ENCODE data around the gene MVP. TPM values are rescaled to one million over a fixed set of nuclear protein-coding genes. Genes with fewer than 3 reads are reported as not detected.

MVP gene
- total and polyA plus RNA-seq, 10 donors: 72.3 to 200 (median 152) TPM

DNA sequence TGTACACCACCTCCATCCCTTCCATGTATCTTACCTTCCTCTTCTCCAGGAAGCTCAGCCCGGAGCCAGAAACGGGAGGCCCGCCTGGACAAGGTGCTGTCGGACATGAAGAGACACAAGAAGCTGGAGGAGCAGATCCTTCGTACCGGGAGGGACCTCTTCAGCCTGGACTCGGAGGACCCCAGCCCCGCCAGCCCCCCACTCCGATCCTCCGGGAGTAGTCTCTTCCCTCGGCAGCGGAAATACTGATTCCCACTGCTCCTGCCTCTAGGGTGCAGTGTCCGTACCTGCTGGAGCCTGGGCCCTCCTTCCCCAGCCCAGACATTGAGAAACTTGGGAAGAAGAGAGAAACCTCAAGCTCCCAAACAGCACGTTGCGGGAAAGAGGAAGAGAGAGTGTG is 756 bp upstream of the MVP start:
- Histone ChIP-seq H3K27me3 (replicated peaks in 1 of 7) (no peaks in the 10 kb centered on the region), H3K9me3 (no peaks in the 10 kb centered on the region), H3K36me3 (peaks cover 0 to 34% (median 13%) of the 10 kb centered on the region in 6 donors), H3K27ac (peak overlapping the region in 6 of 8 donors; percentile 87 to 95 (median 90)), H3K4me3 (peak overlapping the region in 4 of 8 donors; percentile 84 to 93 (median 86)), H3K4me1 (peaks cover 50 to 93% (median 86%) of the 10 kb centered on the region in 6 donors)
- no peak for DNase-seq
- intact Hi-C loops (cut with DNase I; ENCODE audit: low total_unique reads): no loop called here
- 79 to 89% (median 83%) methylated on average over 15 of the region's 15 CpGs for WGBS, 5 donors
- TF ChIP-seq POLR2AphosphoS5 (IDR thresholded peaks at IDR 0.05): no peak
- no peak for TF ChIP-seq POLR2A (IDR thresholded peaks at IDR 0.05)
- TF ChIP-seq, protein P1, sequence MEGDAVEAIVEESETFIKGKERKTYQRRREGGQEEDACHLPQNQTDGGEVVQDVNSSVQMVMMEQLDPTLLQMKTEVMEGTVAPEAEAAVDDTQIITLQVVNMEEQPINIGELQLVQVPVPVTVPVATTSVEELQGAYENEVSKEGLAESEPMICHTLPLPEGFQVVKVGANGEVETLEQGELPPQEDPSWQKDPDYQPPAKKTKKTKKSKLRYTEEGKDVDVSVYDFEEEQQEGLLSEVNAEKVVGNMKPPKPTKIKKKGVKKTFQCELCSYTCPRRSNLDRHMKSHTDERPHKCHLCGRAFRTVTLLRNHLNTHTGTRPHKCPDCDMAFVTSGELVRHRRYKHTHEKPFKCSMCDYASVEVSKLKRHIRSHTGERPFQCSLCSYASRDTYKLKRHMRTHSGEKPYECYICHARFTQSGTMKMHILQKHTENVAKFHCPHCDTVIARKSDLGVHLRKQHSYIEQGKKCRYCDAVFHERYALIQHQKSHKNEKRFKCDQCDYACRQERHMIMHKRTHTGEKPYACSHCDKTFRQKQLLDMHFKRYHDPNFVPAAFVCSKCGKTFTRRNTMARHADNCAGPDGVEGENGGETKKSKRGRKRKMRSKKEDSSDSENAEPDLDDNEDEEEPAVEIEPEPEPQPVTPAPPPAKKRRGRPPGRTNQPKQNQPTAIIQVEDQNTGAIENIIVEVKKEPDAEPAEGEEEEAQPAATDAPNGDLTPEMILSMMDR (IDR thresholded peaks at IDR 0.05 in 8 of 11, conservative IDR thresholded peaks at IDR 0.05 in 3 of 11): no peak

DNA sequence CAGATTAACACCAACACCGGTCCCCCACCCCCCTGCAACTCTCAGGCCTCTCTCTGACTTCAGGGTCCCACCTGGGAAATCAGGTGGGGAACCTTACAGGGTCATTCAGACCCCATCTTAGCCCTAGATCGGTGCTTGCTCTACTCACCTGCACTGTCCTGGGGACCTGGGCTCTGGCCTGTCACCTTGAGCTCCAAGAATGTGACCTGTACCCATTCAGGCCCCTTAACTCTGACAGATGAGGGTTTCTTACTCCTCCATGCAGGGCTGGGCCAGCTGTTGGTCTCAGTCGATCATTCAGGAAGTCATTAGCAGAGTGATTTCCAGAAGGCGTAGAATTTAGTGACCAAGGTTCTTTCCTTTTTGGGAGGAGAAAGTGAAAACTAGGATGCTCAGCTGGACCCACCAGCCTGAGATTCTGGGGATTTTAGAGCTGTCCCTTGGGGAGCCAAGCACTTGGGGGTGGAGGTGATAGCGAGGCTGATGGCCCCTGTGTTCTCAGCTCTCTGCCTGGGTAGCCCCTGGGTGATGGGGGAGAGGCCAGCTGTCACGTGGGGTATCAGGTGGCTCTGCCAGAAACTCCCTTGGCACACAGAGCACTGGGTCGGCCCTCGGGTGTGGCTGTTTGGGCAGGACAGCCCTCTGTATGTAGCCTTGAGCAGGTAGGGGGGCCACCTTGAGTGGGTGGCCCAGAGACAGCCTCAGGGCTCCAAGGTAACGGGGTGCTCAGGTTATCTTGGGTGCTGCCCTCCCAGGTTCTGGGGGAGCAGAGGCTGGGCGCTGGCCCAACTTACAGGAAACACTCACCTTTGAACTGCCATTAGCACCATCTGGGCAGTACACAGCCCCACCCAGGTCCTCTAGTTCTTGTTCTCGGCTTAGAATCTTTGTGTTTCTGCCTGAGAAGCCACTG is 724 bp downstream of the MVP start:
- Histone ChIP-seq H3K9me3 (no peaks in the 10 kb centered on the region), H3K4me1 (peaks cover 57 to 95% (median 88%) of the 10 kb centered on the region in 6 donors), H3K27me3 (replicated peaks in 1 of 7) (no peaks in the 10 kb centered on the region), H3K4me3 (peak overlapping the region; percentile 53 to 93 (median 86)), H3K36me3 (peaks cover 0 to 40% (median 13%) of the 10 kb centered on the region in 6 donors), H3K27ac (peak overlapping the region; percentile 86 to 95 (median 90))
- DNase-seq: peak; percentile 90
- TF ChIP-seq POLR2A (IDR thresholded peaks at IDR 0.05) (no peak), POLR2AphosphoS5 (IDR thresholded peaks at IDR 0.05) (peak; percentile 58 to 72 (median 66))
- TF ChIP-seq, protein P1 (IDR thresholded peaks at IDR 0.05 in 8 of 11, conservative IDR thresholded peaks at IDR 0.05 in 3 of 11): no peak
- 16 to 24% (median 17%) methylated on average over 9 to 11 of the region's 11 CpGs for WGBS, 5 donors
- intact Hi-C loops (cut with DNase I; ENCODE audit: low total_unique reads): no loop called here

DNA sequence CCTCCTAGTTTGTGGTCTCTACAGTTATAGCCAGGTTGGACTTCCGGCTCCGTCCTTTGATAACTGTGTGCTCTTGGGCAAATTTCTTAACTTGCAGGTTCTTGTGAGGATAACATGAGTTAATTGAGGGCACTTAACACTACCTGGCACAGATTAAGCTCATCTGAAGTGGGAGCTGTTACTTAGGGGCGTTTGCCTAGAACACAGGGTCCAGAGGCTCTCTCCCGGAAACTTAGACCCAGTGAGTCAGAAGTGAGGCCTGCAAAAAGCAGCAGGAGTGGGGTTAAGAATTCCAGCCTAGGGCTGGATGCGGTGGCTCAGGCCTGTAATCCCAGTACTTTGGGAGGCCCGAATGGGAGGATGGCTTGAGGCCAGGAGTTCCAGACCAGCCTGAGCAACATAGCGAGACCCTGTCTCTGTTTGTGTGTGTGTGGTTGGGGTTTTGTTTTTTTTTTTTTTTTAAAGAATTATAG is 1.4 kb downstream of the MVP start:
- H3K9me3 ChIP-seq: no peaks in the 10 kb centered on the region
- no peak for DNase-seq
- TF ChIP-seq, protein P1 (IDR thresholded peaks at IDR 0.05 in 8 of 11, conservative IDR thresholded peaks at IDR 0.05 in 3 of 11): no peak
- intact Hi-C loops (cut with DNase I; ENCODE audit: low total_unique reads): no loop called here
- peak overlapping the region; percentile 53 to 93 (median 86) for H3K4me3 ChIP-seq
- H3K27ac ChIP-seq: peak overlapping the region; percentile 86 to 95 (median 90)
- H3K27me3 ChIP-seq (replicated peaks in 1 of 7): no peaks in the 10 kb centered on the region
- H3K36me3 ChIP-seq: peaks cover 0 to 45% (median 13%) of the 10 kb centered on the region in 6 donors
- WGBS, 5 donors: 35 to 66% (median 55%) methylated on average over 7 of the region's 7 CpGs
- peaks cover 57 to 100% (median 92%) of the 10 kb centered on the region in 6 donors for H3K4me1 ChIP-seq

DNA sequence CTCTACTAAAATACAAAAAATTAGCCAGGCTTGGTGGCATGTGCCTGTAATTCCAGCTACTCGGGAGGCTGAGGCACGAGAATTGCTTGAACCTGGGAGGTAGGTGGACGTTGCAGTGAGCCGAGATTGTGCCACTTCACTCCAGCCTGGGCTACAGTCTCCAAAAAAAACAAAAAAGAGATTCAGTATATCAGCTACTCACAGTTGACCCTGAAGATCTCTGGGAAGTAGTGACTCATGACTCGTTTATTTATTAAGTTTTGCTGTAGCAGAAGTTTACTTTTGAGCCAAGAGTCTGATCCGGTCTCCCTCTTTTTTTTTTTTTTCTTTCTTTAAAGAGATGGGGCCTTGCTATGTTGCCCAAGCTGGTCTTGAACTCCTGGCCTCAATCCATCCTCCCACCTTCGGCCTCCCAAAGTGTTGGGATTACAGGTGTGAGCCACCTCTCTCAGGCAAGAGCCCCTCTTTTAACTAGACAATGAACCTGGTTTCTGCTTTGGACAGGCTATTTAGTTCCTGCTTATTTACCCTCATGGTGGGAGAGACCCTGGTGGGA is 4.4 kb downstream of the MVP start:
- Histone ChIP-seq H3K4me1 (peaks cover 59 to 100% (median 77%) of the 10 kb centered on the region in 6 donors), H3K9me3 (no peaks in the 10 kb centered on the region), H3K27me3 (replicated peaks in 1 of 7) (no peaks in the 10 kb centered on the region), H3K36me3 (peaks cover 0 to 39% (median 2%) of the 10 kb centered on the region in 6 donors), H3K4me3 (no peak overlapping the region), H3K27ac (peak overlapping the region in 6 of 8 donors; percentile 55 to 68 (median 64))
- intact Hi-C loops (cut with DNase I; ENCODE audit: low total_unique reads): no loop called here
- WGBS, 5 donors: 56 to 76% (median 71%) methylated on average over 7 of the region's 7 CpGs
- no peak for TF ChIP-seq POLR2AphosphoS5 (IDR thresholded peaks at IDR 0.05)
- no peak for TF ChIP-seq POLR2A (IDR thresholded peaks at IDR 0.05)
- TF ChIP-seq, protein P1 (IDR thresholded peaks at IDR 0.05 in 8 of 11, conservative IDR thresholded peaks at IDR 0.05 in 3 of 11): no peak
- DNase-seq: no peak

All from spleen (tissue), 11 donors.